H1 (cell line): ENCODE results near the gene STARD3. TPM values are rescaled to one million over a fixed set of nuclear protein-coding genes. Genes with fewer than 3 reads are reported as not detected.

Experiments used
- CTCF ChIA-PET: fragments of 300-600 bp; sonication (Branson Sonifier 250); formaldehyde crosslinking; loops from one replicate; lab custom pipeline; 2021; ENCODE audit not compliant: partially characterized antibody; lab: Charles Lee
- POLR2A ChIA-PET: fragments of 300-600 bp; sonication (Branson Sonifier 250); formaldehyde crosslinking; loops from one replicate; lab custom pipeline; 2021; ENCODE audit warnings: inconsistent platforms; ENCODE audit not compliant: partially characterized antibody; lab: Charles Lee
- DNase-seq, 2 experiments: peaks; one replicate each; pipeline versions ENCODE4 v3.0.0 to v3.0.0-alpha.2; 2010 to 2022; ENCODE audit warnings: low spot score in 2 of 2, low read depth in 1 of 2, mixed read lengths in 1 of 2
- FAIRE-seq: peaks from 2 replicates; lab custom pipeline; 2011; peaks lifted over from hg19 to GRCh38; lab: Jason Lieb, UNC
- H2AFZ ChIP-seq: 2 replicates; pipeline ENCODE4 v1.8.1; 2012; ENCODE audit warnings: low read length, inconsistent platforms
- H2AK5ac ChIP-seq: 2 replicates; pipeline ENCODE4 v1.6.1; 2013; ENCODE audit warnings: low read depth, low read length
- H2BK120ac ChIP-seq: replicated peaks from 2 replicates; pipeline ENCODE3; 2013; ENCODE audit warnings: low read depth, low read length, inconsistent platforms
- H2BK12ac ChIP-seq: 2 replicates; pipeline ENCODE4 v1.6.1; 2013; ENCODE audit warnings: low read depth, low read length
- H2BK15ac ChIP-seq: 2 replicates; pipeline ENCODE4 v1.6.1; 2013; ENCODE audit warnings: low read length
- H2BK20ac ChIP-seq: 2 replicates; pipeline ENCODE4 v1.6.1; 2013; ENCODE audit warnings: low read length
- H2BK5ac ChIP-seq: 2 replicates; pipeline ENCODE4 v1.6.1; 2013; ENCODE audit warnings: low read depth, low read length
- H3K14ac ChIP-seq: 2 replicates; pipeline ENCODE4 v1.6.1; 2013; ENCODE audit warnings: inconsistent platforms; ENCODE audit not compliant: insufficient read length
- H3K18ac ChIP-seq: 2 replicates; pipeline ENCODE4 v1.6.1; 2013; ENCODE audit warnings: low read length; ENCODE audit errors: extremely low read depth
- H3K23ac ChIP-seq: 2 replicates; pipeline ENCODE4 v1.6.1; 2013; ENCODE audit warnings: inconsistent platforms; ENCODE audit not compliant: insufficient read length
- H3K23me2 ChIP-seq: 2 replicates; pipeline ENCODE4 v1.6.1; 2013; ENCODE audit warnings: low read depth, low read length
- H3K27ac ChIP-seq: 2 replicates; pipeline ENCODE4 v1.6.1; 2011; ENCODE audit warnings: low read depth, low read length, inconsistent platforms
- H3K27me3 ChIP-seq, 4 experiments: replicated peaks in 1 of 4; 1 replicate in 1 of 4; 2 replicates in 3 of 4; pipeline versions ENCODE4 v1.6.1 to v1.8.1; 2011 to 2013; ENCODE audit warnings: low read length in 3 of 4, mild to moderate bottlenecking in 3 of 4, inconsistent platforms in 2 of 4, mixed read lengths in 2 of 4, moderate library complexity in 1 of 4; ENCODE audit not compliant: control insufficient read depth in 3 of 4, insufficient read depth in 3 of 4; ENCODE audit errors: extremely low read depth in 1 of 4
- H3K36me3 ChIP-seq, 4 experiments: 2 replicates each; pipeline versions ENCODE4 v1.6.1 to v1.8.1; 2011 to 2013; ENCODE audit warnings: mild to moderate bottlenecking in 4 of 4, low read length in 3 of 4, moderate library complexity in 2 of 4, control low read depth in 1 of 4, inconsistent platforms in 1 of 4; ENCODE audit not compliant: insufficient read depth in 4 of 4, control insufficient read depth in 2 of 4
- H3K4ac ChIP-seq: replicated peaks from 2 replicates; pipeline ENCODE3; 2013; ENCODE audit warnings: low read length, low read depth, mixed read lengths, inconsistent platforms; ENCODE audit not compliant: insufficient read length
- H3K4me1 ChIP-seq, 4 experiments: replicated peaks in 1 of 4; 1 replicate in 1 of 4; 2 replicates in 3 of 4; pipeline versions ENCODE4 v1.6.1 to v1.8.1; 2011 to 2013; ENCODE audit warnings: low read length in 3 of 4, inconsistent platforms in 2 of 4, mixed read lengths in 1 of 4; ENCODE audit not compliant: insufficient read depth in 4 of 4, control insufficient read depth in 3 of 4
- H3K4me2 ChIP-seq, 2 experiments: 2 replicates each; pipeline versions ENCODE4 v1.6.1 to v1.8.1; 2011 to 2013; ENCODE audit warnings: low read depth in 2 of 2, low read length in 2 of 2, control low read depth in 1 of 2, inconsistent platforms in 1 of 2, mild to moderate bottlenecking in 1 of 2; ENCODE audit not compliant: insufficient read depth in 1 of 2
- H3K4me3 ChIP-seq, 4 experiments: fragments of 200-600, 300-600 bp in 1 of 4; sonication (generic), shearing (Covaris generic), sonication (Bioruptor Twin) in 1 of 4; 2 replicates each; pipeline versions ENCODE4 v1.5.1 to v1.8.1; 2011 to 2016; ENCODE audit warnings: low read length in 4 of 4, low read depth in 3 of 4, control low read depth in 2 of 4, inconsistent platforms in 2 of 4, mild to moderate bottlenecking in 2 of 4, mixed read lengths in 1 of 4, moderate library complexity in 1 of 4; ENCODE audit not compliant: insufficient read depth in 2 of 4; ENCODE audit errors: extremely low read depth in 1 of 4
- H3K56ac ChIP-seq: replicated peaks from 2 replicates; pipeline ENCODE3; 2013; ENCODE audit warnings: low read depth, mild to moderate bottlenecking, mixed read lengths, low read length, inconsistent platforms; ENCODE audit not compliant: insufficient read length
- H3K79me1 ChIP-seq: 2 replicates; pipeline ENCODE4 v1.6.1; 2013; ENCODE audit warnings: low read depth, low read length, control low read depth
- H3K79me2 ChIP-seq, 2 experiments: 2 replicates each; pipeline versions ENCODE4 v1.6.1 to v1.8.1; 2012 to 2013; ENCODE audit warnings: low read length in 2 of 2, mild to moderate bottlenecking in 2 of 2, inconsistent platforms in 1 of 2; ENCODE audit not compliant: insufficient read depth in 2 of 2, control insufficient read depth in 1 of 2
- H3K9ac ChIP-seq, 4 experiments: replicated peaks in 1 of 4; 1 replicate in 1 of 4; 2 replicates in 3 of 4; pipeline versions ENCODE4 v1.6.1 to v1.8.1; 2011 to 2013; ENCODE audit warnings: low read depth in 3 of 4, low read length in 3 of 4, control low read depth in 2 of 4, mild to moderate bottlenecking in 2 of 4, moderate library complexity in 2 of 4, inconsistent platforms in 1 of 4; ENCODE audit errors: extremely low read depth in 1 of 4
- H3K9me3 ChIP-seq, 2 experiments: 2 replicates each; pipeline versions ENCODE4 v1.6.1 to v1.8.1; 2012 to 2013; ENCODE audit warnings: mild to moderate bottlenecking in 2 of 2, moderate library complexity in 2 of 2, control low read depth in 1 of 2, inconsistent platforms in 1 of 2, low read depth in 1 of 2, low read length in 1 of 2, mixed read lengths in 1 of 2; ENCODE audit not compliant: insufficient read depth in 2 of 2
- H4K20me1 ChIP-seq, 2 experiments: replicated peaks in 1 of 2; 2 replicates each; pipeline versions ENCODE3 to v1.8.1; 2011 to 2013; ENCODE audit warnings: inconsistent platforms in 2 of 2, low read length in 2 of 2, mild to moderate bottlenecking in 1 of 2; ENCODE audit not compliant: insufficient read depth in 2 of 2, control insufficient read depth in 1 of 2
- H4K5ac ChIP-seq: 2 replicates; pipeline ENCODE4 v1.6.1; 2013; ENCODE audit warnings: low read length, low read depth, mixed read lengths, inconsistent platforms; ENCODE audit not compliant: insufficient read length
- H4K8ac ChIP-seq: 2 replicates; pipeline ENCODE4 v1.8.0; 2013; ENCODE audit warnings: mild to moderate bottlenecking, moderate library complexity, low read length, inconsistent platforms; ENCODE audit not compliant: insufficient read depth; ENCODE audit errors: extremely low read depth
- H4K91ac ChIP-seq: replicated peaks from 2 replicates; pipeline ENCODE3; 2013; ENCODE audit warnings: low read length, mixed read lengths, inconsistent platforms; ENCODE audit not compliant: insufficient read length
- ASH2L ChIP-seq: fragments of 200-600, 300-600 bp; sonication (generic); IDR thresholded peaks from one replicate; pipeline ENCODE4 v1.7.1; 2017; ENCODE audit warnings: low read length
- BACH1 ChIP-seq: IDR thresholded peaks from 2 replicates; pipeline ENCODE4 v1.6.1; 2012; ENCODE audit warnings: low read length, improper control_type of control experiment
- CTBP2 ChIP-seq: IDR thresholded peaks from 2 replicates; pipeline ENCODE4 v1.7.0; 2011; ENCODE audit warnings: borderline replicate concordance, mild to moderate bottlenecking, moderate library complexity, mixed read lengths, low read length; ENCODE audit not compliant: insufficient read depth, insufficient read length
- HDAC2 ChIP-seq, 2 experiments: fragments of 300-600 bp in 1 of 2; sonication (generic) in 1 of 2; IDR thresholded peaks; 2 replicates each; pipeline ENCODE4 v1.6.1; 2011 to 2012; ENCODE audit warnings: low read depth in 2 of 2, low read length in 2 of 2, mild to moderate bottlenecking in 2 of 2, moderate library complexity in 2 of 2, borderline replicate concordance in 1 of 2, inconsistent platforms in 1 of 2
- KDM1A ChIP-seq: fragments of 200-600, 300-600 bp; sonication (generic); IDR thresholded peaks from 2 replicates; pipeline ENCODE4 v1.7.1; 2016; ENCODE audit warnings: mild to moderate bottlenecking, low read length, borderline replicate concordance
- MAX ChIP-seq: IDR thresholded peaks from 2 replicates; pipeline ENCODE4 v1.6.1; 2012; ENCODE audit warnings: inconsistent platforms
- RFX5 ChIP-seq: IDR thresholded peaks from 2 replicates; pipeline ENCODE4 v1.6.1; 2011; ENCODE audit warnings: low read depth, low read length, improper control_type of control experiment, borderline replicate concordance
- SP4 ChIP-seq: IDR thresholded peaks from 2 replicates; pipeline ENCODE4 v1.6.1; 2012; ENCODE audit warnings: low read length, inconsistent platforms
- WGBS, 2 experiments: shearing (Covaris generic) in 1 of 2; methylation state at CpG; one replicate each; pipeline versions ENCODE4 v1.1.6 to v1.1.7; 2013 to 2015; ENCODE audit warnings: low lambda C conversion rate in 2 of 2, mixed read lengths in 2 of 2, inconsistent platforms in 1 of 2, low coverage in 1 of 2, missing lambda C conversion rate in 1 of 2; ENCODE audit not compliant: insufficient replicate concordance in 2 of 2, insufficient coverage in 1 of 2, insufficient read length in 1 of 2; ENCODE audit errors: extremely low coverage in 1 of 2, missing lambda C conversion rate in 1 of 2; 5-methylcytosine and 5-hydroxymethylcytosine counted together
- polyA plus RNA-seq, 7 experiments: library from polyadenylated mRNA; depleted of rRNA in 3 of 7; stranded (reverse) in 5 of 7; unstranded in 2 of 7; fragments of >200 nt in 5 of 7; fragments of 200-250 nt in 2 of 7; gene quantifications; 1 replicate in 5 of 7; 2 replicates in 1 of 7; 4 replicates in 1 of 7; pipeline versions ENCODE4 v1.2.1 to v1.2.3, GENCODE V29; 2011 to 2013; ENCODE audit warnings: missing spikeins in 2 of 7, mixed read lengths in 2 of 7
- total RNA-seq: library from RNA; stranded (reverse); fragmentation: NEBNext Ultra II Directional; extraction: Animal tissue kit (Norgen Biotek cat#: 25700); gene quantifications from 2 replicates; pipeline ENCODE4 v1.2.1, GENCODE V29; 2021

STARD3 gene
- total and polyA plus RNA-seq, 2 of the 8 experiments (the other 6 are each of a cell fraction or from before 2014, with no cell fraction given): 47.6 to 80.3 TPM

- Histone ChIP-seq H3K9ac (no peak within 1 kb of the TSS), H2AFZ (peak within 1 kb of the TSS; percentile 87; the same call in 1 of the 2 replicates), H2AK5ac (peak within 1 kb of the TSS; percentile 87), H3K9me3 (no peaks in the 10 kb centered on the region), H2BK15ac (peak within 1 kb of the TSS; percentile 92; the same call in 1 of the 2 replicates), H2BK5ac (peak within 1 kb of the TSS; percentile 89; the same call in 1 of the 2 replicates), H3K18ac (peak within 1 kb of the TSS; percentile 95), H3K14ac (no peak within 1 kb of the TSS), H2BK12ac (peak within 1 kb of the TSS; percentile 99; the same call in 1 of the 2 replicates), H2BK120ac (no peak within 1 kb of the TSS), H3K36me3 (no peaks in the 10 kb centered on the region), H3K4me3 (peak within 1 kb of the TSS; percentile 64 to 75 (median 68)), H3K23ac (no peak within 1 kb of the TSS), H3K23me2 (peaks cover 12% of the 10 kb centered on the region), H3K79me1 (0 out of 2 replicates have a peak, but pooled peaks cover 2% of the 10 kb centered on the region), H3K27me3 (peaks cover 2 to 39% (median 35%) of the 10 kb centered on the region in 4 experiments), H3K79me2 (no peaks in the 10 kb centered on the region), H2BK20ac (peak within 1 kb of the TSS; percentile 94; the same call in 1 of the 2 replicates), H3K4ac (peak within 1 kb of the TSS; percentile 55), H4K91ac (peak within 1 kb of the TSS; percentile 29), H3K56ac (peak within 1 kb of the TSS; percentile 42), H3K4me2 (peak within 1 kb of the TSS; percentile 84 to 86), H3K4me1 (peaks cover 8 to 45% (median 33%) of the 10 kb centered on the region in 4 experiments), H4K5ac (peak within 1 kb of the TSS; percentile 51), H3K27ac (no peak within 1 kb of the TSS), H4K20me1 (peaks cover 0 to 1% of the 10 kb centered on the region in 2 experiments), H4K8ac (no peak within 1 kb of the TSS)
- ChIA-PET CTCF (interaction anchor here (1.5 to 49.2 kb wide), 8 partner anchors 3 to 127 kb away, joined by 6 to 1885 read pairs (median 225); partner anchors contain the start of genes ERBB2, NEUROD2, PGAP3 and PNMT), POLR2A (interaction anchor here (0.8 to 1.9 kb wide), 14 partner anchors 12 to 373 kb away, joined by 3 to 6 read pairs (median 3); partner anchors contain the start of genes ERBB2 and PNMT)
- TF ChIP-seq BACH1 (peak; percentile 34; the same call in 1 of the 2 replicates), KDM1A (peak; percentile 31; the same call in 1 of the 2 replicates), RFX5 (no peak), ASH2L (peak; percentile 74), MAX (peak; percentile 57; the same call in 1 of the 2 replicates), HDAC2 (IDR thresholded peaks at IDR 0.05; ENCODE audit: borderline replicate concordance in 1 of 2, low read depth in 2 of 2, low read length in 2 of 2) (peak in 1 of 2 experiments; percentile 10; a peak in 2 of 4 replicates), SP4 (no peak), CTBP2 (peak; percentile 67)
- WGBS, 2 experiments: 17% methylated on average over 28 of the region's 29 CpGs; no CpG with 5 or more reads in 1 of the 2 experiments
- DNase-seq (peak in 1 of 2 experiments; percentile 75), FAIRE-seq (no peak)
These were observed 10.5 kb upstream of the STARD3 start, which contains the start of gene PPP1R1B for GRCh38 chr17:39626171-39627046. Gene PPP1R1B (plus strand): TSS chr17:39626952. CDS start chr17:39627393, 441 bp downstream.
